Measurements from ENCODE around the gene IGSF21.

Gene IGSF21

GRCh38 chr1:18266391-18266790 lies 158.8 kb downstream of the IGSF21 start:
- DNase-seq = no peak

GRCh38 chr1:18271336-18271735 lies 163.7 kb downstream of the IGSF21 start:
- no peak for DNase-seq

- DNase-seq = no peak
These were observed 171.3 kb downstream of the IGSF21 start for GRCh38 chr1:18278946-18279345.

DNA sequence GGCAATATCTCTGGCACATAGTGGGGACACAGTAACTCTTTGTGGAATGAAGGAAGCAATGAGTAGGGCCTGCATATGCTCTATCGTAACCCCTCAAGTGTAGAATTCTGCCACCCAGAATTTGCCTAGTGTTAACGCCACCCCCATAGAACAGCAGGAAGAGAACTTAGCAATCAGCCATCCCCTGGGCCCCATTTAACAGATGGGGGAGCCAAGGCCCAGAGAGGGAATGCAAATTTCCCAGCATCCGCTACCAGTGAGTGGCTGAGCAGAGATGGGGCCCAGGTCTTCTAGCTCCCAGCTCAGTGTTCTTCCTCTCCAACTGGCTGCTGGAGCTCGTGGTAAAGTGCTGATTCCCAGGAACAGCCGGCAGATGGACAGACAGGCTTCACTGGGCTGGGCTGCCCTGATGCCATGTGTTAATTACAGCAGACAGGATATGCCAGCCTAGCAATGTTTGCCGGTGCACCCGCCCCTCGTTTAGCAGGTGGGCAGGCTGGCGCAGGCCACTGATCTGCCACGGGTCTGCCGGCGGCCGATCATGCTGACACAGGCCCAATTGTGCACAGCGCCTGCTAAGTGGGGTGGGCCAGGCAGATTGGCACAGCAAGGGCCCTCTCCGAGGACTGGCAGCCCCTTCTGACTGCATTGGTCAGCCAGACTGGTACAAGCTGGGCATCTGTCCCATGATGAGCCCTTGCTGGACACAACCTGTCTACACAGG lies 171.9 kb downstream of the IGSF21 start:
- DNase-seq = no peak

- DNase-seq = no peak
These were observed 173.4 kb downstream of the IGSF21 start for GRCh38 chr1:18280956-18281355.

- DNase-seq = peak; percentile 31 to 44
These were observed 175.4 kb downstream of the IGSF21 start for GRCh38 chr1:18282851-18283600.

- DNase-seq = no peak
These were observed 176.2 kb downstream of the IGSF21 start for GRCh38 chr1:18283601-18284385.

DNA sequence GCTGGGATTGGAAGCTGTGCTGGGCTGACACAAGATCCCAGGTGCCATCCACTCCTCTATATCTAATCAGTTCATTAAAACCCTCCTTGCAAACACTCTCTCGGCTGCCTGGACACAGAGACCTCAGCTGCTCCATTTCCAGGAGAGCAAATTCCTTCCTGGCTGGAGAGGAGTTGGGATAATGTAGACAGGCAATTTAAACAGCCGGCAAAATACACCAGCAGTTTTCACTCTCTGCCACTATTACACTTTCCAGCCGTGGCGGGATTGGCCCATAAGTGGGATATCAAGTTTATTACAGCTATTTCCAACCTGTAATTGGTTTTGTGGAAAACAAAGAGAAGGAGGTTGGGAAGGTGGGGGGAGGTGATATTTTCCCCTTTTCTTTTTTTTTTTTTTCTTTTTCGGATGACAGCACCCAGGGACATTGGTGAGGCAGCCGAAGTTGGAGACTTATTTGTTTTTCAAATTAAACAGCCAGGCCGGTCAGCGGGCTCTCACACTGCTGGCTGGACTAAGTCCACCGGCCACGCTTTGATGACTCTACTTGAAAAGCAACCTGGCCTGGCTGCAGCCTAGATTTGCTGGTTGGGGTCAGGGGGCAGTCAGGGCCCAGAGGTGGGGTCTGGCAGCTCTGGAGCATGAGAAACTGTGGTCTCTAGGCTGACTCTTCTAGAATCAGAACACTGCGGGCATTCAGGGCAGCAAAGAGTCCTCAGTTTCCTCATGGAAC lies 177.4 kb downstream of the IGSF21 start:
- DNase-seq = no peak

DNA sequence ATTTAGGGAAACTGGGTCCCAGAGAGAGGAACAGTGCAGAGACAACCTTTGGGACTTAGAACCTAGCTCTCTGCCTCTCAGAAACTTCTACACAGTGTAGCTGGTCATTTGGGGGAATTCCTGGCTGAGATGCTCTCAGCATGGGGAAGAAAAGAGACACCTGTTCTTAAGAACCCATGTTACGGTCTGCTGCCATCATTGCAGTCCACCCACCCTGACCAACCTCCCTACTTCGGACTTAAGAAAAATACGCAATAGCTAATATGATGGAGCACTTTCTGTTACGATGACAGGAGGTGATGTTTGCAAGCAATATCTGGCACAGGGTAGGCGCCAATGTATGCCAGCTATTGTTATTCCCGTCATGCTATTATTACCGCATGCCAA lies 177.9 kb downstream of the IGSF21 start:
- DNase-seq = no peak

DNA sequence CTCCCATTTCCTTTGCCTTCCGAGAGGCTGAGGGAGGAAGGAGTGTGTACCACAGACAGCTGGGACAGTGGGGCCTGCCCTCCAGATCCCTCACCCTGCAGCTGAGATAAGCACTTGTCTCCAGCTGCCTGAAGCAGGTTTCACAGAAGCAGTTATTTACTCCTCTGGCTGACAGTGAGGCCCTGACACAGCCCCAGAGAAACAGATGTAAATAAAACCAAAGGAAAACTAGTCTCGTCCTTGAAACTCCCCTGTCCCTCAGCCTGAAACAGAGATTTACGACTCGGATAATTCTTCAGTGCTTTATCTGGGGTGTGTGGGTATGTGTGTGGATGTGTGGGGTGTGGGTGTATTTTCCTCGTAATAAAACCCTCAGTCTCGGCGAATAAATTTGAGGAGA lies 181.1 kb downstream of the IGSF21 start:
- peak; percentile 25 to 40 for DNase-seq

DNA sequence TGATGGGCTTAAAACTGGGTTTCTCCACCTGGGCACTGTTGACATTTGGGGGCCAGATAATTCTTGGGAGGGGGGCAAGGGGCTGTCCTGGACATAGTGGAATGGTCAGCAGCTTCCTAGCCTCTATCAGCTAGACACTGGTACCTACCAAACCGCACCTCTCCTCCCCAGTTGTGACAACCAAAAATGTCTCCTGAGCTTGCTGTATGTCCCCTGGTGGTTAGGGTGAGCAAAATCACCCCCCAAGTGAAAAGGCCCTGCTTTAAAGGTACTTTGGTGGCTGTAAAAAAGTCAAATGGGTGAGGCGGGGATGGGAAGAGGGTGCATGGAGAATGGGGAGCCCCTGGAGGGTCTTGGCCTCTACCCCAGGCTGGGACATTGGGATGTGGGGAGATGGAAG lies 182.0 kb downstream of the IGSF21 start:
- DNase-seq = no peak

GRCh38 chr1:18290740-18291412 lies 183.3 kb downstream of the IGSF21 start:
- no peak for DNase-seq

DNA sequence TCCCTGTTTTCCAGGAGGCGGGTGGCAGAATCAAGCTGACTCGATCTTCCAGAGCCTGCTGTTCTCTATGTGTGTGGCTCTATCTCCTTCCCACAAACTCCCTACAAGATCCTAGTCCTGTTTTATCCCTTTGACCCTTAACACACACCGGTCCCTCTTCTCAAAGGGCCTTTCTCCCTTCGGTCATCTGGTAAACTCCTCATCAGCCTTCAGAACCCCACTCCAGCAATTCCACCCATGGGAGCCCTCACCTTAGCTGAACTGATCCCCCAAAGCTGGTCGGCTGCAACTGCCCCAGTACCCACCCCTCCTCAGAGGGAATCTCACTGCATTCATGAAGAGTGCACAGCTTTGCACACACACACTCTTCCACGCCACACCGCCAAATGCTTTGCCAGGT lies 184.9 kb downstream of the IGSF21 start:
- no peak for DNase-seq

DNA sequence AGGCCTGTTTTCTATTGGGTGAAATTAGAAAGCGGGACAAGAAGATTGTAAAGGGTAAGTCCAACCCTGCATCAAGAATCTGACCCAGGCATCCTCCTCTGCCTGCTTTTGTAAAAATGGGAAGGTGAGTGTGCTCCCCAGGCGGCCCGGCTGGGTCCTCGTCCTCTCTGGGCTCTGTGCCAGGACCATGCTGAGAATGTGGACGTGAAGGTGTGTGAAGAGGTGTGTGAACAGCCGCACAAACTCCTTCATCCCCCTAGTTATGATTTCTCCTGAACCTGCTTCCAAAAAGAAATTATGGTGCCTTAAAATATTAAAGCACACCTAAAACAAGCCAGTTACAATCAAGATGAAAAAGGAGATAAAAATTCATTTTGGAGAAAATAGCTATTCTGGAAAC lies 185.7 kb downstream of the IGSF21 start:
- no peak for DNase-seq

GRCh38 chr1:18294437-18295176 lies 187.0 kb downstream of the IGSF21 start:
- no peak for DNase-seq

DNA sequence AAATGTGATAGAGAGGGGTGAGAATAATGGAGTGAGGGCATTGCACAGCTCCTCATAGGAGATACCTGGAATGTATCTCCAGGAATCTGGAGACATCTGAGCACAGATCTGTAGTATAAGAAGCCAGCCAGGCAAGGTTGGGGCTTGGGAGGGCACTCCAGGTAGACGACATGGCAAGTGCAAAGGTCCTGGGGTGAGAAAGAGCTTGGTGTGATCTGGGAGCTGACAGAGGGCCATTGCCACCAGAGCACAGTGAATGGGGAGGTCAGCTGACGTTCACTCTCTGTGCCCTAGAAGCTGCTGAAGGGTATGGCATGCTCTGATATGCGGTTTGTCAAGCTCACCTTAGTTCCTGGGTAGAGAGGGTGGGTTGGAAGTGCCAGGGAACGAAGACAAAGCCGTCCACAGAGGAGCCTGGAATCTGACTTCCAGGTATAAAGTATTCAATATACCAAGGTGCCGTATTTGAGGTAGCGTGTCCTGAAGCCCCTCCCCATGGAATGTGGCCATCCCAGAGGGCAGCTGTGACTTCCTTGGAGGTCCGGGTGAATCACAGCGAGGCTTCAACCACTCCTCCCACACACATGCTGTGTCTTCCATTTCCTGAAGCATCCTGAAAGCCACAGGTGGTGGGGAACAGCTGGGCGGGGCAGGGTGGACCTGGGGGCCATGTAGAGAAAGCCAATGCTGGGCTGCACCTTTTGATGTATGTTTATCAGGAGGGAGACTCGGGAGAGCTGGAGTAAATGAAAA lies 190.5 kb downstream of the IGSF21 start:
- DNase-seq = no peak

- DNase-seq = peak in 1 of 2 experiments; percentile 27
These were observed 192.1 kb downstream of the IGSF21 start for GRCh38 chr1:18299441-18300338.

DNA sequence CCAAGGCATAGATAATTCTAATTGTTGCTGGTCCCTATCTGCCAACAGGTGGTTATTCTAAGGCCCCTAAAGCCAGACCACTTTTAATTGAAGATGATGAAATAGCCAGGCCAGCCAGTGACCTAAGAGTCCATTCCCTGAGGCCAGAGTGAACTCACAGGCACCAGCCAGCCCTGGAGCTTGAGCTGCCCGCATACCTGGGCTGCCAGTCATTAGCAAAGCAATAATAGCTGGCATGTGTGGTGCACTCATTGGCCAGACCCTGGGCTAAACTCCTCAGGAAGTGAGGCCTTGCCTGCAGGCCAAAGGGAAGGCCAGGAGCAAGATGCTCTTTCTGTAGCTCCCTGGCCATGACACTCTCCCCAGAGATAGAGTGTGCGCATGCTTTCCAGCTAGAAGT lies 192.8 kb downstream of the IGSF21 start:
- no peak for DNase-seq

DNA sequence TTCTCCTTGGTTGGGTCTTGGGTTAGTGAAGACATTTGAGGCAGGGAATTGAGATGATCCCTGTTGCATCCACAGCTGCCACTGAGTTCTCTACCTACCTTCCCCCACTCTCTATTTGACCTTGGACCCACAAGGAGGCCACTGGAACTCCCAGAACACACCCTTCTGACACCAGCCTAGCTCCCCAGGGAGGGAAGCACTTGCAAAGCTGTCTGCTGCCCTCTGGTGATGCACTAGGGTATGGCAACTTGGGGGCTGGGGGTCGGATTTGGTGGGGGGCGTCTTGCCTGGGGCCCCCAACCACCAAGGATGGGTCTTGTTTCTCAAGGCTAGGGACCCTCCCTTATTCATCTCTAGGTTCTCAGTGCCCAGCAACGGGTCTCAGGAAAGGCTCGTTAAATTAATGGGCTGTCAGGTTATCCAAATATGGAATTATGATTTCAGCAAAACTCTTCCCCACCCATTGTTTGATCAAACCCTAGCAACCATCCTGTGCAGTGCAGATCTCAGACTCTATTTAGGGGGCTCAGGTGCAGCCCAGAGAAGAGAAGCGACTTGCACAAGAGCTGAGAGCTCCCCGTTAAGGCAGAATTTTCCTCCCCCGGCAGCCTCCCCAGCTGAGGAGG lies 195.3 kb downstream of the IGSF21 start:
- DNase-seq = no peak
